Loucy (cell line): ENCODE results near the gene ABHD5.
"Not testable (repeated sequence)": the region's sequence is repeated elsewhere in the genome, so short reads cannot be mapped to it uniquely, and the experiment has no call there.

Source experiments
- CTCF ChIP-seq: fragments of 200-600 bp; sonication (generic); conservative IDR thresholded peaks from 2 replicates; pipeline ENCODE4 v1.5.1; 2014; ENCODE audit warnings: mild to moderate bottlenecking, antibody characterized with exemption, low read length
- EZH2phosphoT487 ChIP-seq: fragments of 200-600 bp; IDR thresholded peaks from 2 replicates; pipeline ENCODE4 v1.6.1; 2018; ENCODE audit warnings: antibody characterized with exemption, mild to moderate bottlenecking, moderate library complexity, borderline replicate concordance

GRCh38 chr3:43680857-43681256 is 9.9 kb upstream of the ABHD5 start:
- TF ChIP-seq CTCF, EZH2phosphoT487: not testable (repeated sequence)
